ENCODE measurements around the gene SLC12A8. TPM values are rescaled to one million over a fixed set of nuclear protein-coding genes. Genes with fewer than 3 reads are reported as not detected.

SLC12A8 gene
- total RNA-seq, 1 experiment from 2014 or later, result 30.7 TPM

GRCh38 chr3:125260158-125260557 is 47.6 kb upstream of the SLC12A8 start:
- 0 out of 2 replicates have a peak, but pooled peaks cover 3% of the 10 kb centered on the region for H3F3A ChIP-seq (ENCODE audit: insufficient read depth, low read depth)
- CTCF ChIA-PET, result no interaction called here
- no peaks in the 10 kb centered on the region for H4K20me1 ChIP-seq (ENCODE audit: insufficient read depth)
- BruUV-seq (replicated peaks), result no TSS peak
- TF ChIP-seq, protein P1, sequence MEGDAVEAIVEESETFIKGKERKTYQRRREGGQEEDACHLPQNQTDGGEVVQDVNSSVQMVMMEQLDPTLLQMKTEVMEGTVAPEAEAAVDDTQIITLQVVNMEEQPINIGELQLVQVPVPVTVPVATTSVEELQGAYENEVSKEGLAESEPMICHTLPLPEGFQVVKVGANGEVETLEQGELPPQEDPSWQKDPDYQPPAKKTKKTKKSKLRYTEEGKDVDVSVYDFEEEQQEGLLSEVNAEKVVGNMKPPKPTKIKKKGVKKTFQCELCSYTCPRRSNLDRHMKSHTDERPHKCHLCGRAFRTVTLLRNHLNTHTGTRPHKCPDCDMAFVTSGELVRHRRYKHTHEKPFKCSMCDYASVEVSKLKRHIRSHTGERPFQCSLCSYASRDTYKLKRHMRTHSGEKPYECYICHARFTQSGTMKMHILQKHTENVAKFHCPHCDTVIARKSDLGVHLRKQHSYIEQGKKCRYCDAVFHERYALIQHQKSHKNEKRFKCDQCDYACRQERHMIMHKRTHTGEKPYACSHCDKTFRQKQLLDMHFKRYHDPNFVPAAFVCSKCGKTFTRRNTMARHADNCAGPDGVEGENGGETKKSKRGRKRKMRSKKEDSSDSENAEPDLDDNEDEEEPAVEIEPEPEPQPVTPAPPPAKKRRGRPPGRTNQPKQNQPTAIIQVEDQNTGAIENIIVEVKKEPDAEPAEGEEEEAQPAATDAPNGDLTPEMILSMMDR (conservative IDR thresholded peaks at IDR 0.05), result no peak
- DNase-seq, result no peak
- H3K79me2 ChIP-seq (ENCODE audit: low read depth), result no peaks in the 10 kb centered on the region
- no peaks in the 10 kb centered on the region for H3K9me2 ChIP-seq (ENCODE audit: insufficient read depth)
- no peak overlapping the region for H2AFZ ChIP-seq
- H3K27ac ChIP-seq, result no peak overlapping the region
- H3K36me3 ChIP-seq (ENCODE audit: low read depth), result no peaks in the 10 kb centered on the region
- no peak overlapping the region for H3K4me3 ChIP-seq
- no peaks in the 10 kb centered on the region for H3K27me3 ChIP-seq (ENCODE audit: insufficient read depth, low read depth)
- POLR2A ChIA-PET (ENCODE audit: unreplicated experiment), result no interaction called here
- H3K9me3 ChIP-seq (ENCODE audit: insufficient read depth, low read depth), result no peaks in the 10 kb centered on the region
- intact Hi-C loops (cut with micrococcal nuclease; ENCODE audit: unreplicated experiment), result no loop called here
- H3K4me1 ChIP-seq (replicated peaks; ENCODE audit: insufficient read depth), result no peaks in the 10 kb centered on the region
- H3K4me2 ChIP-seq, result no peak overlapping the region

- no peak overlapping the region for H3K4me2 ChIP-seq
- CTCF ChIA-PET, result no interaction called here
- TF ChIP-seq, protein P1 (conservative IDR thresholded peaks at IDR 0.05), result no peak
- no peak for TF ChIP-seq EZH2 (IDR thresholded peaks at IDR 0.05; ENCODE audit: low read depth)
- H3K9me3 ChIP-seq (ENCODE audit: insufficient read depth, low read depth), result no peaks in the 10 kb centered on the region
- no peak overlapping the region for H3K4me3 ChIP-seq
- H2AFZ ChIP-seq, result no peak overlapping the region
- no peaks in the 10 kb centered on the region for H4K20me1 ChIP-seq (ENCODE audit: insufficient read depth)
- intact Hi-C loops (cut with micrococcal nuclease; ENCODE audit: unreplicated experiment), result no loop called here
- no peaks in the 10 kb centered on the region for H3K36me3 ChIP-seq (ENCODE audit: low read depth)
- no peak for DNase-seq
- H3F3A ChIP-seq (ENCODE audit: insufficient read depth, low read depth), result 0 out of 2 replicates have a peak, but pooled peaks cover 3% of the 10 kb centered on the region
- no peaks in the 10 kb centered on the region for H3K27me3 ChIP-seq (ENCODE audit: insufficient read depth, low read depth)
- H3K79me2 ChIP-seq (ENCODE audit: low read depth), result no peaks in the 10 kb centered on the region
- H3K27ac ChIP-seq, result no peak overlapping the region
- no peaks in the 10 kb centered on the region for H3K4me1 ChIP-seq (replicated peaks; ENCODE audit: insufficient read depth)
- POLR2A ChIA-PET (ENCODE audit: unreplicated experiment), result no interaction called here
- no TSS peak for BruUV-seq (replicated peaks)
- no peaks in the 10 kb centered on the region for H3K9me2 ChIP-seq (ENCODE audit: insufficient read depth)
These were observed 45.0 kb upstream of the SLC12A8 start for GRCh38 chr3:125257536-125257935.

DNA sequence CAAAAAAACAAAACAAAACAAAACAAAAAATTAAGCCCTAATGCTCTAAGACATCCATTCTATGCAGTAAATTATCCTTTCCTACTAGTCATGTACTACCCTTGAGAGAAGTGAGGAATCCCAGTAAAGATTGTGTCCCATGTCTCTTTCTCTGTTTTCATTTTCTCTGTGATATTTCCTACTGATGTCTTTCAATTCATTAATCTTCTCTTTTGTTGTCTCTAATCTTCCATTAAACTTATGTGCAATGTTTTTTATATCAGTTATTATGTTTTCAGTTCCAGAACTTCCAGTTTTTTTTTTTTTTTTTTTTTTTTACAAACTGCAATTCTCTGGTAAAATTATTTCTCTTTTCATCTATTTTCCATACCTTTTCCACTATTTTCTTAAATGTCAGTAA is 44.1 kb upstream of the SLC12A8 start:
- TF ChIP-seq EZH2 (IDR thresholded peaks at IDR 0.05; ENCODE audit: low read depth), result no peak
- TF ChIP-seq, protein P1 (conservative IDR thresholded peaks at IDR 0.05), result no peak
- H3K4me2 ChIP-seq, result no peak overlapping the region
- no peaks in the 10 kb centered on the region for H4K20me1 ChIP-seq (ENCODE audit: insufficient read depth)
- no peaks in the 10 kb centered on the region for H3K27me3 ChIP-seq (ENCODE audit: insufficient read depth, low read depth)
- no peak overlapping the region for H2AFZ ChIP-seq
- H3K4me3 ChIP-seq, result no peak overlapping the region
- no peak for DNase-seq
- POLR2A ChIA-PET (ENCODE audit: unreplicated experiment), result no interaction called here
- no peaks in the 10 kb centered on the region for H3K9me2 ChIP-seq (ENCODE audit: insufficient read depth)
- H3K27ac ChIP-seq, result no peak overlapping the region
- no peaks in the 10 kb centered on the region for H3K9me3 ChIP-seq (ENCODE audit: insufficient read depth, low read depth)
- no peaks in the 10 kb centered on the region for H3K4me1 ChIP-seq (replicated peaks; ENCODE audit: insufficient read depth)
- no TSS peak for BruUV-seq (replicated peaks)
- CTCF ChIA-PET, result no interaction called here
- no peaks in the 10 kb centered on the region for H3K36me3 ChIP-seq (ENCODE audit: low read depth)
- intact Hi-C loops (cut with micrococcal nuclease; ENCODE audit: unreplicated experiment), result no loop called here
- no peaks in the 10 kb centered on the region for H3K79me2 ChIP-seq (ENCODE audit: low read depth)
- 0 out of 2 replicates have a peak, but pooled peaks cover 3% of the 10 kb centered on the region for H3F3A ChIP-seq (ENCODE audit: insufficient read depth, low read depth)

Measured in PC-9 (cell line).